GM18909 (cell line): ENCODE data around the gene CPED1.
A peak's percentile ranks its signal among the peaks of the same experiment; 100 is the strongest.
"Not testable (repeated sequence)": the region's sequence is repeated elsewhere in the genome, so short reads cannot be mapped to it uniquely, and the experiment has no call there.

ENCODE experiments used
- ATAC-seq: cut with Tn5 transposase; IDR thresholded peaks from one replicate; pipeline ENCODE4 v1.9.1; 2021; ENCODE audit warnings: mild to moderate bottlenecking; ENCODE audit not compliant: unreplicated experiment, poor library complexity

Gene CPED1

GRCh38 chr7:120994512-120995410, 6.2 kb downstream of the CPED1 start:
- no peak for ATAC-seq

DNA sequence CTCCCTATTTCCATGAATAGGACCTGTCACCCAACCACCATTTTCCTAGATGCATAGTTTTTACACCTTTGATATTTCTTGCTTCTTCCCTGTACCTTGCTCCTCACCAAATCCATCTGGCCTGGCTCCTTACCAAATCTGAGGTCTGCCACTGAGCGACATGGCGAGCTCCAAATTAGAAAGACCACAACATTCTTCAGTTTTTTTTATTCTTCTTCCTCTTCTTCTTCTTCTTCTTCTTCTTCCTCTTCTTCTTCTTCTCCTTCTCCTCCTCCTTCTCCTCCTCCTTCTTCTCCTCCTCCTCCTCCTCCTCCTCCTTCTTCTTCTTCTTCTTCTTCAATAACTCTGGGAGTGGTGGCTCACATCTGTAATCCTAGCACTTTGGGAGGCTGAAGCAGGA, 7.1 kb downstream of the CPED1 start:
- no peak for ATAC-seq

GRCh38 chr7:120996333-120996987, 7.9 kb downstream of the CPED1 start:
- ATAC-seq: peak; percentile 57

GRCh38 chr7:120996988-120997345, 8.5 kb downstream of the CPED1 start:
- ATAC-seq: peak; percentile 62

DNA sequence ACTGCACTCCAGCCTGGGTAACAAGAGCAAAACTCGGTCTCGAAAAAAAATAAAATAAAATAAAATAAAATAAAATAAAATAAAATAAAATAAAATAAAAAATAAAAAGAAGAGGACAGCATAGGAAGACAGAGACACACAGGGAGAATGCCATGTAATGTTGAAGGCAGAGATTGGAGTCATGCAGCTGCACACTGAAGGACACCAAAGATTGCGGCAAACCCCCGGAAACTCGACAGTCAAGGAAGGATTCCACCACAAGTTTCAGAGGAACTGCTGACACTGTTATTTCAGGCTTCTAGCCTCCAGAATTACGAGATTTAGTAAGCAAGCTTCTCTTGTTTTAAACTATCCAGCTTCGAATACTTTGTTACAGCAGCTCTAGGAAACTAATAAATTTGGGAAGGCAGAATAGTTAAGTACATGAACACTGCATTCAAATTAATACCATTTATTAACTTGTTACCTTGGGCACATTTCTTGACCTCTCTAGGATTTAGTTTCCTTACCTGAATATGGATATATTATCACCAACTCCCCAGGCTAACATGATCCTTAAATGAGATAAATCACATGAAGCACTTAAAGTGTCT, 9.5 kb downstream of the CPED1 start:
- ATAC-seq: no peak

DNA sequence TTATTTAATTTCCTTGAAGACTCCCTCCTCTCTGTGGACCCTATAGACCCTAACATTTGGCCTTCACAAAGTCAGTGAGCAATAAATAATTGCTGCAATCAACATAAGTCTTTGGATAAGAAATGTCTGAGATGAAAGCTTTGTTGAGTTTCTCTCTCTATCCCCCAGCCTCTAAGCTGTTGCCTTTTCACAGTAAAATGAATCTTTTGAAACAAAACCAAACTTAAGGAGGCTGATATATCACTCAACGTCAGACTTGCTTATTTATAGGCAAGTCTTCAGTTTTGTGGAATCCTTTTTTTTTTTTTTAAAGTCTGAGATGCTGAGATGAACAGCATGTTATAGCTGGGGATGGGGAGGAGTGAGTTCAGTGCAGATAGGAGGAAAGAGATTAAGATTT, 10.0 kb downstream of the CPED1 start:
- ATAC-seq: no peak

DNA sequence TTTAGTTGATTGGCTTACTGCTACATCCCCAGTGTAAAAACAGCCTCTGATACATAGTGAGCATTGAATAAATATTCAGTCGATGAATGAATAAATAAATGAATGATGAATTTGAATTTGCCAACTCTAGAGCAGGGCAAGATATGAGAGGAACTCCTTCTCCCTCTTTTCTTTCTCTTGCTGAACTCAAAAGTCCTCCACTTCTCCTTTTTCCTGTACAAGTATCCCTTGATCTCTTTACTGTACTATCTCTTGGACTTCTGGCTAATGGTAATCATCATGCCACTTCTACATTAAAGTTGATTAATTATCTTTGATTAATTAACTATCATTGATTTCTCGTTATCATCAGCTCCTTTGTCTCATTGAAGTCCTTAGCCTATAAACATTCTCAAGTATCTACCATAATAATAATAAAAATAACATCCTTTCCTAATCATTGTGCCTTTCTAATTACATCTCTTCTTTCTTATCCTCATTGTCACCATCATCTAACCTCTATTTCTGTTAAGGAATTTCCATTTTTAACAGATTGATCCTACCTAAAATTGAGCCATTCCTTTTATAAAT, 10.6 kb downstream of the CPED1 start:
- no peak for ATAC-seq

DNA sequence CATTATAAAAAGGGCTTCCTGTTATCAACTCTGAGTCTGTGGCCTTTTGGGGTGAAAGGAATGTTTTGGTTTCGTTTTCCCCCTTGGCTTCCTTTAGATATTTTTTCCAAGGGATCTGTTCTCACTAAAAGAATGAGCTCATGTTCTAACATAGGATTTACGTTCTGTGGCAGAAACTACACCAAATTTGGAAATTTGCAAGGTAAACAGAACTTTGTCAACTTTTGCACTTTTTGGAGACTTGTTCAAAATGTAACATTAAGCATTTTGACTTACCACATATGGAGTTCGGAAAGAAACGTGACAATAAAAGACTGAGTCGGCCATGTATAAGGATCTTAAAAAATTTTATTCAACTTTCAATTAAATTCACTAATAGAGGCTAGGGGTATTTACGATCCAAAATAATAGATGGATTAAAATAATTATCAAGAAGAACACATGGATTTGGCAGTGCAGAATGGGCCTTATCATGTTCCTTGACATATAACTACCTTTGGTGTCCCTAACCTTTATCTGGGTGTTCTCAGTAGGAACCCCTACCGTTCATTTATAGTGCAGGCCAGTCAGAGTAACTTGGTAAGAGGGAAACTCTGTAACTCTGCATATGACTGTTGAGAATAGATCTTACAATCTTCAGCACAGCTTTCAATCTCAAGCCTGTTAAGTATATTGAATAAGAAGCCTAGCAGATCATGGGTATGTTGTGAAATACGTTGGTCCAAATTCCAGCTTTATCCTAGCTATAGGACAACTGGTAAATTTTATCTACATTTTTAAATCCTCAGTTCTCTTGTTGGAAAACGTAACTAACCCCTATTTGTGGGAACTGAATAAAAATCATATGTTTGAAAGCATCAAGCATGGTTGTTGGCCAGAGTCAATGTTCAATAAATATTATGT, 11.8 kb downstream of the CPED1 start:
- ATAC-seq: no peak

DNA sequence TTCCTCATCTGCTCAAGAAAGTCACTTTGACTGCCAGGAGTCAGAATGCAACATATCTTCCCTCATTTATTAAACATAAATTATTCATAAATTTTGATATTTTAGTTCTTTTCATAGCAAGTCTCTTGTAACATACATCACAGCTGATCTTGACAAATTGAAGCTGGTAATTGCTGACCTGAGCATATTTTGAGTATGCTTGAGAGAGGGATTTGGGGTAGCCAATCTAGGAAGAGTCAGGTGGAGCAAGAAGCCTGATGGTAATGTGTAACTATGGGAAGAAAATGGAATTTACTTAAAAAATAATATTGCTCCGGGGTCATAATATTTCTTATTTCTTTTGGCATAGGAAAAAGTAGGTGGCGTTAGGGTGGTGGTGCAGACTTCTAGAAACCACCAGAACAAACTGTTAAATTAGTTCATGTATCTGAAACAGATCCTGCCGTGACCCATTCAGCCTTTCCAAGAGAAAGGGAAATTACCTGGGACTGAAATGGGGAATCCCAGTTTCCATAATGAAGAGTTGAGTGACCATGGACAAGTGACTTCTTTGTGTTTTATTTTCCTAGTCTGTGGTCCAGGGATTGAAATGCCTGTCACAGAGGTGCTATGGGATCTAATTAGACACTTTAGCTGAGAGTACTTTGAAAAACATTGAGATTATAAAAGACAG, 12.9 kb downstream of the CPED1 start:
- ATAC-seq: no peak

DNA sequence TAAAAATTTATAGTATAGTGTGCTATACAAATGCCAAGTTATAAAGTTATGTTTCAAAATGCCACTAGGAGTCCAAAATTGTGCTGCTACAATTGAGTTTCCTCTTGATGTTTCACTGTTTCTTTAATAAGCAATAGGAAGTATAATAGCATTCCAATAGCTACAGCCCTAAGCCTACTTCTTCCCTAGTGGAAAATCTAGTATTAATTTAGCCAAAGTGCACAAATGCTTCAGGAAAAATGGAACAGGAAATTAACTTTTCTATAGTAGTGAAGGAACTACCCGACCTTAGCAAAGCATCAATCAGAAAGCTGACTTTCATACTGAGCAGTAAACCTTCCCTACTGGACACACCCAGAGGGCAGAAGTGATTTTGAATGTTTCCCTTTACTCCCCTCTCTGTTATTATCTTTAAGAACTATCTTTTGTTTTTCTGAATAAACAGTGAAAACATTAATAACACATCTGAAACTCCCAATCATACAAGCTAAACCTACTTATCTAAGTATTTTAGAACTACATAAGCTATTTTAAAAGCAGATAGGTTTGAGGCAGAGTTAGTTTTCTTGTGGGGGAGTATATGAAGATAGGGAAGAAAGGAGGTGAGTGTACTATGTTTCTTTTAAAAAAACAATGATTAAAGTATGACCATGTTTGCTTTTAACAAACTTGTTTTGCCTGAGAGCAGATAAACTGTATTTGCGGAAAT, 13.7 kb downstream of the CPED1 start:
- ATAC-seq: no peak

DNA sequence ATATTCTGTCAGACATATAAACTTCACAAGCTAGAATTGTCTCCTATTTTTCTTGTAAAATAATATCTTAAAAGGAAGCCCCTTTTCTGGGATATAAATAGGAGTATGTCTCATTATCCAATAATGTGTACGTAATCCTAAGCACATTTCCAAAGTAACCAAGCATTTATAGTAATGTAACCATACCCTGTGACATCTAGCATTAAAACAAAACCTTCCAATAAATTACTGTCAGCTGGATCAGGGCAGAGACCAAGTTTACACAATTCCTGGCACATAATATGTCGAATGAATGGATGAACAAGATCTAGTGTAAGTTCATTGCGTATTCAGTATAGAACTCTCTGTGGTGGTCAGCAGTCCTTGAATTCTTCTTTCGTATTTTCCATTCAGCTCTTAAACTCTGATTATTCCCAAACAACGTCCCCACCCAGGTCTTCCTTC, 14.3 kb downstream of the CPED1 start:
- no peak for ATAC-seq

DNA sequence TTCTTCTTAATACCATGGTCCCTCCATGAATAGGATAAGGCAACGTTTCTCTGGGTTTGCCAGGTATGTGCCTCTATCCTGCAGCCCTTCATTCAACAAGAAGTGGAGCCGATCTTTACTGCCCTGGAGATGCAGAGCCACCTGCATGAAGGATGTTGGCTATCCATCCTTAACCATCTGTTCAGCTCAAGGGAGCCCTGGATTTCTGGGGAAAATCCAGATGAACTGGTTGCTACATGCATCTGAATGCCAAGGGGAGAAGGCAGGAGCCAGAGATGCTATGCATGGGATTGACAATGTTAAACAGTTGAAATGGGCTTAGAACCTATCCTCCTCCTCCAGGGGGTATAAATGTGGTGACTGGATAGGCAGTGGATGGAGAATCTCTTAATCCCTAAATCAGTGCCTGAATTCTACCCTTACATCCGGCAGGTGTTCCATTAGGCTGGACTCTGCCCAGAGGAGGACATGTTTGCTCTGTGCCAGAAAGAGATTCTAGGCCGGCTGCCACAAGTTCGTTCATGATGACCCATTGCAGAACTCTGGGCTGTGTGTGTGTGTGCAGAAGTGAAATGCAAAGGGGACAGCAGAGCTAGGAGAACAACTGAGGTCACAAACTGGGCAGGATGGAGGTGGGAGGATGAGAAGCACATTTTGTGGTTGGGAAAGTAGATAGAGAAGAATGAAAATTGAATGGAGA, 15.6 kb downstream of the CPED1 start:
- no peak for ATAC-seq

- ATAC-seq: not testable (repeated sequence)
Measured at GRCh38 chr7:121005058-121005457, 16.5 kb downstream of the CPED1 start.

GRCh38 chr7:121005996-121006584, 17.6 kb downstream of the CPED1 start:
- ATAC-seq: no peak

- ATAC-seq: no peak
Measured at GRCh38 chr7:121006711-121007315, 18.3 kb downstream of the CPED1 start.

DNA sequence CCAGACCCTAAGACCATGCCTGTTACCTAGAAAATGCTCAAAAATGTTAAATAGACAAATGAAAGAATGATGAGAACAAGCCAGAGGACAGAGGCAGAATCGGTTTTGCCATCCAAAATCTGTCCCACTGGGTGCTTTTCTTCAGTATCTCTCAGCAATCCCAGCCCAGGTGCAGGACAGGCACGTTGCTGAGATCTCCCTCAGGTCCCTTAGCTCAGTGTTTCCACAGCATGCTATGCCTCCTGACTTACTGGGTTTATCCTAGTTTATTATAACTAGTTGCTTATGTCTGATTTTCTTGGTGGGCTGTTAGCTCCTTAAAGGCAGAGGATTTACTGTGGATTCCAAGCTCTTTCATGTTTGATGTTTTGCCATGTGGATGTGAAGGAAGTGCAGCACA, 20.3 kb downstream of the CPED1 start:
- no peak for ATAC-seq

DNA sequence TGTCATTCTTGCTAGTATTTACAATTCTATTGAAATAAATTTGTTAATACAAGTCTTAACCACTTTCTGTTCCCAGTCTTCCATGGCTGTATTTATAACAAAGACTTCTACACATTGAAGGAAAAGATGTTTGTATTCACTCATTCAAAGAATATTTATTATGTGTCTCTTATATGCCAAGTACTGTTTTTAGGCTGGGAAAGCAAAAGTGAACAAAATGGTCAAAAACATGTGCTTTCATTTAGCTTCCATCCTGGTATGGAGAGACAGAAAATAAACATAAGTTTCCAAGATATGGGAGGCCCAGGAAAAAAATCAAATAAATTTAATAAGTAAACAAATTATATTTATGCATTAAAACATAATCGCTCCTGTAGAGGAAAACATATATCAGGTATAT, 22.9 kb downstream of the CPED1 start:
- no peak for ATAC-seq
